ENCODE data around the gene CALHM2.

DNA sequence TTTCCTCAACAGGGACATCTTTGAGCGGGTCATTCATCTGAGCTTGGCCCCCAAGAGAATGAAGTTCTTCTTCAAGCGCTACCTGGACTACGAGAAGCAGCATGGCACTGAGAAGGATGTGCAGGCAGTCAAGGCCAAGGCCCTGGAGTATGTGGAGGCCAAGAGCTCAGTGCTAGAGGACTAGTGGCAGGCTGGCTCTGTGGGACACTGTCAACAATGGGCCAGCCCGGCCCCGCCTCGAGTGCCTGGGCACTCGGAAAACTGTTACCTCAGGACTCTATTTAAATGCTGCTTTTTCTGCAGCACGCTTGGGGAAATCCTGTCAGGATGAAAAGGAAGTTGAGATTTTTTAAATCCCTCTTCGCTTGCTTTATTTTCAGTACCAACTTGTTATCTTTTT lies 6.8 kb downstream of the CALHM2 start:
- TF ChIP-seq, protein P1, sequence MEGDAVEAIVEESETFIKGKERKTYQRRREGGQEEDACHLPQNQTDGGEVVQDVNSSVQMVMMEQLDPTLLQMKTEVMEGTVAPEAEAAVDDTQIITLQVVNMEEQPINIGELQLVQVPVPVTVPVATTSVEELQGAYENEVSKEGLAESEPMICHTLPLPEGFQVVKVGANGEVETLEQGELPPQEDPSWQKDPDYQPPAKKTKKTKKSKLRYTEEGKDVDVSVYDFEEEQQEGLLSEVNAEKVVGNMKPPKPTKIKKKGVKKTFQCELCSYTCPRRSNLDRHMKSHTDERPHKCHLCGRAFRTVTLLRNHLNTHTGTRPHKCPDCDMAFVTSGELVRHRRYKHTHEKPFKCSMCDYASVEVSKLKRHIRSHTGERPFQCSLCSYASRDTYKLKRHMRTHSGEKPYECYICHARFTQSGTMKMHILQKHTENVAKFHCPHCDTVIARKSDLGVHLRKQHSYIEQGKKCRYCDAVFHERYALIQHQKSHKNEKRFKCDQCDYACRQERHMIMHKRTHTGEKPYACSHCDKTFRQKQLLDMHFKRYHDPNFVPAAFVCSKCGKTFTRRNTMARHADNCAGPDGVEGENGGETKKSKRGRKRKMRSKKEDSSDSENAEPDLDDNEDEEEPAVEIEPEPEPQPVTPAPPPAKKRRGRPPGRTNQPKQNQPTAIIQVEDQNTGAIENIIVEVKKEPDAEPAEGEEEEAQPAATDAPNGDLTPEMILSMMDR (conservative IDR thresholded peaks at IDR 0.05 in 1 of 2, IDR thresholded peaks at IDR 0.05 in 1 of 2; ENCODE audit: low read depth in 1 of 2, low read length in 2 of 2), result no peak
- TF ChIP-seq EZH2 (IDR thresholded peaks at IDR 0.05; ENCODE audit: low read length, missing control alignments), result no peak

Data from fibroblast of lung (primary cell).